GM19043 (cell line): ENCODE measurements around the gene ABCC10.
"Not testable (repeated sequence)": the region's sequence is repeated elsewhere in the genome, so short reads cannot be mapped to it uniquely, and the experiment has no call there.

Experiments
- ATAC-seq: cut with Tn5 transposase; IDR thresholded peaks from one replicate; pipeline ENCODE4 v1.9.1; 2021; ENCODE audit warnings: low read depth; ENCODE audit not compliant: unreplicated experiment

The ABCC10 gene

DNA sequence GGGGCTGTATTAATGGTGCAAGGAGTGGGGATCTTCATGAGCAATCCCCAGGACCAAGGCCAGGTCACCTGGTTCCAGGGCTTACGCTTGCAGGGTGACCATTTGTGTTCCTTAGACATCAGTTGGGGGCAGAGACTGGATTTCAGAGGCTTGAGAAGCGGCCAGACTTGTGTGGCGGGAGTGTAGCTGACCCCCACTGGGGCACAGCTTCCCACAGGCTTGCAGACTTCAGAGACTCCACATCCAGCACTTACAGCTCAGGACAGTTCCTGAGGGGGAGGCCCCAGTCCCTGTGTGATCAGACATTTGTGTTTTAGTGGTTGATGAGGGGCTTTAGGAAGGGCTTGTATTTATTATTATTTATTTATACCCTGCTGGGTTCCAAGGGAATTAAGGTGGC, 65.3 kb downstream of the ABCC10 start:
- ATAC-seq: no peak

- ATAC-seq: no peak
These were observed 65.9 kb downstream of the ABCC10 start for GRCh38 chr6:43493230-43493629.

- no peak for ATAC-seq
These were observed 66.5 kb downstream of the ABCC10 start for GRCh38 chr6:43493833-43494232.

- ATAC-seq: no peak
These were observed 67.0 kb downstream of the ABCC10 start for GRCh38 chr6:43494321-43494720.

DNA sequence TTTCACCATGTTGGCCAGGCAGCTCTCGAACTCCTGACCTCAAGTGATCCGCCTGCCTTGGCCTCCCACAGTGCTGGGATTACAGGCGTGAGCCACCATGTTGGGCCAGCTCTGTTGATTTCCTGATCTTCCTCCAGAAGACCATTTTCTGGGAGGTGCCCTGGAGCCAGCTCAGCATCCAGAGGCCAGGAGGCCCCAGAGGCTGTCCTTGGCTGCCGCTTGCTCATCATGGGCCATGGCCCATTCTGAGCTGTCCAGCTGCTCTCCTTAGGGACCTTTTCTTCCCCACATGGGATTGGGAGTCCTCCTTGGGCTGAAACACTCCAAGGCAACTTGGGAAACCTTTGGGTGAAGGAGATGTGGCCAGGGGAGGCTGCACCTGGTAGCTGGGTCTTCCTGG, 67.4 kb downstream of the ABCC10 start:
- no peak for ATAC-seq

- no peak for ATAC-seq
These were observed 68.1 kb downstream of the ABCC10 start for GRCh38 chr6:43495409-43495941.

GRCh38 chr6:43496370-43497128, 69.2 kb downstream of the ABCC10 start:
- ATAC-seq: no peak

GRCh38 chr6:43497129-43497396, 69.7 kb downstream of the ABCC10 start:
- no peak for ATAC-seq

- no peak for ATAC-seq
These were observed 70.3 kb downstream of the ABCC10 start for GRCh38 chr6:43497689-43498088.

- ATAC-seq: not testable (repeated sequence)
These were observed 71.0 kb downstream of the ABCC10 start for GRCh38 chr6:43498291-43498690.

GRCh38 chr6:43499028-43499815, 71.9 kb downstream of the ABCC10 start:
- ATAC-seq: no peak
